ENCODE data around the gene PTBP2.

Gene PTBP2

GRCh38 chr1:96825950-96826576, 104.5 kb downstream of the PTBP2 start:
- DNase-seq (ENCODE audit: low read depth): no peak

GRCh38 chr1:96833376-96833775, 111.8 kb downstream of the PTBP2 start:
- no peak for DNase-seq (ENCODE audit: low read depth)

DNA sequence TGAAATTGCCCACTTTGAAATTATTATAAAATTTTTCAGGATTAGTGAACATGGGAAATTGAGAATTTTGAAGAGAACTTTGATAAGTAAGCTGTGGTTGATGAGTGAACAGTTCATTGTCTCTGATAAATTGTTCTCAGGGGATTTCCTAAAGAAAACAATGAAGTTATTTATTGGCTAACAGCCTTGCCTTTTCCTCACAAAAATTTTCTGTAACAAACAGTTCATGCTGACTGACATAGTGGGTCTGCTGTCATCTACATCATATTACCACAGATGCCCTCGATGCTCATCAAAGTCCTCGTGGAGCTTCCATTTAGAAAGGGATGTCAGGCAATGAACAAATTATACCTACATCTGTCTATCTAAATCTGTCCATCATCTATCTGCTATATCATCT, 113.4 kb downstream of the PTBP2 start:
- DNase-seq (ENCODE audit: low read depth): no peak

DNA sequence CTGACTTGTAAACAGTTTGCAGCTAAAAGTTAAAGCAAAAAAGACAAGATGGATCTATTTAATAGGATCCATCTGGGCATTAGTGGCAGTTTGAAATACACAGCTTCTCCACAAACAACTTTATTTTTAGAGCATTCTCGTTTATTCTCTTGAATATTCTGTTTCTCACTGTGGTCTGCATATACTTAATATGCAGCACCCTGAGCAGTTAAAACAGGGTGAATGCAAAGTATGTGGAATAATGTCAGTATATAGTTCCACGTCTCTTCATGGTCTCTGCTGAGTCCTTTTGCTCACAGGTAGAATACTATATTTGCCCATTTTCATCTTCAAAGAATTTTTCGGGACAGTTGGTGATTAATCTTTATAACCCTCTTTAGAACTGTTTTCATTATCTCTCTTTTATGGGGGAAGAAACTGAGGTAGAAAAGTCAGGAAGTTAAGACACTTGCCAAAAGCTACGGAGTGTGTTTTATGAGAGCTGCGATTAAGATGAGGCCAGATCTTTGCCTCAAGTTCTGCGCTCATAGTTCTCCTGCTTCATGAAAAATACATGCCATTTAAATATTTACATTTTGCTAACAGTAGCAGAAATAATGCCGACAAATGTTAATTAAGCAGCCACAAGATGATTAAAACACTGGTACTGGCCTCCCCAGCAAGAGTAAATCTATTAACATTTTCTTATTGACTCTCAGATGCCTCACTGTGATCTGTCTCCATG, 115.6 kb downstream of the PTBP2 start:
- DNase-seq (ENCODE audit: low read depth): no peak

GRCh38 chr1:96837781-96838216, 116.2 kb downstream of the PTBP2 start:
- DNase-seq (ENCODE audit: low read depth): no peak

DNA sequence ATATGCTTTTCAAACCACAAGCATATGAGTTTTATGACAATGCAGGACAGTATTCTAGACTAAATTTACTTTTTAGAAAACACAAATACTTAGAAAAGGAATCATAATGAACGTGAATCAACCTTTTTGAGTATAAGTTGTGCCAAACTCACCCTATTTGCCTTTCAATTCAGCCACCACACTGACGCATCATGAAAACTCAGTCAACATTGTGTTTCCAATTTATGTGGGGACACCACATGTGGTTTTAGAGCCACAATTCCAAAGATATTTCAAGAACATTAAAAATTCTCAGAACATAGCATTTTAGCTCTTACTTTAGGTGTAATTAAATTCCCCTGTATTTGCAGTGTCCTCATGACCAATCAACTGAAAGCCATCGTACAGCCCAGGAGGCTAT, 118.8 kb downstream of the PTBP2 start:
- no peak for DNase-seq (ENCODE audit: low read depth)

DNA sequence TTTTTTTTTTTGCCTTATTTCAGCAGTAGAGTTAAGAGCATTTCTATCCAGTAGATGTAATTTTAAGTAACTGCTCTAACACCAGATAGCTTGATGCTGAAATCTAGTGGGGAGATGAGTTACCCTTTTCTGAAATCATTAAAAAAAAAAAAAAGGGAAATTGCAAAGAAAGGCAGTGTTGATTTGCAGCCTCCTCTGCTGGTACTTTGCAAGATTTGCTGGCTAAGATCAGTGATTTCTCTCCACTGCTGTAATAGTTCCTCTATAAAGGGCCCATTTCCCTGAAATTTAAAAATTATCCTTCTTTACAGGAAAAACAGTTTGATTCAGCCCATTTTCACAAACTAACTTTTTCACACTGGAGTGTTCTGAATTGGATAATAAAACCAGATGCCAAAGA, 120.6 kb downstream of the PTBP2 start:
- no peak for DNase-seq (ENCODE audit: low read depth)

DNA sequence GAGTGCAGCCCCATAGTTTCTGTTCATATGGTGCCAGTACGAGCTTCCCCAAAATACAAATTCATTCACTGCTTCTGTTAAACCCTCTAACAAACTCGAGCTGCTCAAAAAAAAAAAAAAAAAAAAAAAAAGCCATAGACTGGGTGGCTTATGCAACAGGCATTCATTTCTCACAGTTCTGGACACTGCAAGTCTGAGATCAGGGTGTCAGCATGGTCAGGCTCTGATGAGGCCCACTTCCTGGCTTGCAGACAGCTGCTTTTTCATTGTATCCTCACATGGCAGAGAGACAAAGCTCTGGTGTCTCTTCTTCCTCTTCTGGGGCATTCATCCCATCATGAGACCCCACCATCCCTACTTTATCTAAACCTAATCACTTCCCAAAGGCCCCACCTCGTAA, 121.6 kb downstream of the PTBP2 start:
- DNase-seq (ENCODE audit: low read depth): no peak

DNA sequence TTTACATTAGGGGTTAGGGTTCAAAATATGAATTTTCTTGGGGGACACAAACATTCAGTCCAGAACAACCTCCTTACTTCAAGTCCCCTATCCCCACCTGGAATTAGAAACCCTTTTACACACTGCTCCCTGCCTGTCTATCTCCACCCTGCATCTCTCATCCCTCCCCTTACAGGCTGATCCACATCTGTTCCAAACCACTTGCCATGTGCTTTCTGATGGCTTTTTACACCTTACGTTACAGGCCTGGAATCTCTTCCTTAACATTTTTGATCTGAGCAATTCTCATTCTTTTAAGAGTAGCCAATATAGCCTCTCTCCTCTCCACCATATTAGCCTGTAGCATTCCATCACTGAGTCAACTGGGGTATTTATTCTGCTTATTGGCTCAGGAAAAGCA, 122.0 kb downstream of the PTBP2 start:
- no peak for DNase-seq (ENCODE audit: low read depth)

GRCh38 chr1:96845464-96845863, 123.9 kb downstream of the PTBP2 start:
- no peak for DNase-seq (ENCODE audit: low read depth)

- DNase-seq (ENCODE audit: low read depth): no peak
Measured at GRCh38 chr1:96861836-96862235, 140.3 kb downstream of the PTBP2 start.

- no peak for DNase-seq (ENCODE audit: low read depth)
Measured at GRCh38 chr1:96863449-96863848, 141.9 kb downstream of the PTBP2 start.

Measured in stimulated activated CD8-positive, alpha-beta memory T cell treated with anti-CD3 and anti-CD28 coated beads, Interleukin-12 subunit alpha, Interleukin-12 subunit beta, amount 100 ng/mL, for 1 hour (primary cell).